ENCODE data around the gene ARID3A.

DNA sequence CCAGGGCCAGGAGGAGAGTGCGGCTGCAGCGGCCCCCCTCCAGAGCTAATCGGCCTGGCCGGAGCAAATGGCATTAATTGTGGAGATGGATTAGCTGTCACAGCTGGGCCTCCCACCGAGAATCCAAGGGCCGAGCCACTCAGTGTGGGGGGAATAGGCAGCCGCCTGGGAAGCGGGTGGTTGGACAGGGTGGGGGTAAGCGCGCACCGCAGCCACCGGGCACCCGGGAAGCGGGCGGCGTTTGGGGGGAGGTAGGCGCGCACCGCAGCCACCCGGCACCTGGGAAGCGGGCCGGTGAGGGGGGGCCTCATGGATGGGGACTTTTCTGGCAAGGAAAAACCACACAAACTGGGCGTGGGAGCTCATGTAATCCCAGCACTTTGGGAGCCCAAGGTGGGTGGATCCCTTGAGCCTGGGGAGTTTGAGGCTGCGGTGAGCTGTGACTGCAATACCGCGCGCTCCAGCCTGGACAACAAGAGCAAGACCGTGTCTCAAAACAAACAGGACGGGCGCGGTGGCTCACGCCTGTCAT is 22.5 kb upstream of the ARID3A start:
- TF ChIP-seq SUZ12 (IDR thresholded peaks at IDR 0.05; ENCODE audit: extremely low read depth, insufficient read depth, insufficient read length) (no peak), ZNF274 (IDR thresholded peaks at IDR 0.05; ENCODE audit: low read depth, low read length) (no peak), YY1 (IDR thresholded peaks at IDR 0.05; ENCODE audit: insufficient read depth, insufficient read length) (no peak)
